ENCODE measurements around the gene KLHDC1.

The KLHDC1 gene

GRCh38 chr14:49796025-49796424 lies 103.1 kb downstream of the KLHDC1 start:
- TF ChIP-seq, protein P1, sequence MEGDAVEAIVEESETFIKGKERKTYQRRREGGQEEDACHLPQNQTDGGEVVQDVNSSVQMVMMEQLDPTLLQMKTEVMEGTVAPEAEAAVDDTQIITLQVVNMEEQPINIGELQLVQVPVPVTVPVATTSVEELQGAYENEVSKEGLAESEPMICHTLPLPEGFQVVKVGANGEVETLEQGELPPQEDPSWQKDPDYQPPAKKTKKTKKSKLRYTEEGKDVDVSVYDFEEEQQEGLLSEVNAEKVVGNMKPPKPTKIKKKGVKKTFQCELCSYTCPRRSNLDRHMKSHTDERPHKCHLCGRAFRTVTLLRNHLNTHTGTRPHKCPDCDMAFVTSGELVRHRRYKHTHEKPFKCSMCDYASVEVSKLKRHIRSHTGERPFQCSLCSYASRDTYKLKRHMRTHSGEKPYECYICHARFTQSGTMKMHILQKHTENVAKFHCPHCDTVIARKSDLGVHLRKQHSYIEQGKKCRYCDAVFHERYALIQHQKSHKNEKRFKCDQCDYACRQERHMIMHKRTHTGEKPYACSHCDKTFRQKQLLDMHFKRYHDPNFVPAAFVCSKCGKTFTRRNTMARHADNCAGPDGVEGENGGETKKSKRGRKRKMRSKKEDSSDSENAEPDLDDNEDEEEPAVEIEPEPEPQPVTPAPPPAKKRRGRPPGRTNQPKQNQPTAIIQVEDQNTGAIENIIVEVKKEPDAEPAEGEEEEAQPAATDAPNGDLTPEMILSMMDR (IDR thresholded peaks at IDR 0.05; ENCODE audit: insufficient read depth, low read depth, low read length, missing control alignments) = no peak
- no peak overlapping the region for H3K4me3 ChIP-seq (ENCODE audit: low read length)
- peak; percentile 9 for DNase-seq (ENCODE audit: low read depth)

Measured in epithelial cell of esophagus (primary cell).